ENCODE results near the gene MAD2L1BP. TPM values are rescaled to one million over a fixed set of nuclear protein-coding genes. Genes with fewer than 3 reads are reported as not detected.
A peak's percentile ranks its signal among the peaks of the same experiment; 100 is the strongest.

MAD2L1BP gene
- total and polyA plus RNA-seq, 4 donors, result 13.6 to 24.3 (median 16.4) TPM

GRCh38 chr6:43671801-43672690, 36.4 kb downstream of the MAD2L1BP start:
- Histone ChIP-seq H3K4me3 (ENCODE audit: low read length in 2 of 2) (no peak overlapping the region), H3K9me3 (ENCODE audit: control insufficient read depth, low read length) (no peaks in the 10 kb centered on the region), H3K27me3 (ENCODE audit: control insufficient read depth in 1 of 2, insufficient read depth in 2 of 2, low read length in 1 of 2) (no peaks in the 10 kb centered on the region), H3K4me1 (ENCODE audit: control insufficient read depth in 1 of 2, insufficient read depth in 2 of 2, low read length in 2 of 2) (no peaks in the 10 kb centered on the region), H3K36me3 (ENCODE audit: control insufficient read depth in 1 of 2, insufficient read depth in 2 of 2, low read length in 1 of 2) (peaks cover 0 to 2% of the 10 kb centered on the region in 2 donors), H3K27ac (ENCODE audit: low read depth in 1 of 2, low read length in 2 of 2) (no peak overlapping the region)
- DNase-seq (peak in 1 of 2 donors; percentile 73), ATAC-seq (ENCODE audit: low FRiP score) (peak; percentile 4)
- intact Hi-C loops (cut with DNase I), result no loop called here
- WGBS, 2 donors, result 88 to 91% methylated on average over 16 of the region's 16 CpGs

GRCh38 chr6:43673444-43674084, 37.9 kb downstream of the MAD2L1BP start:
- H3K9me3 ChIP-seq (ENCODE audit: control insufficient read depth, low read length), result no peaks in the 10 kb centered on the region
- H3K4me1 ChIP-seq (ENCODE audit: control insufficient read depth in 1 of 2, insufficient read depth in 2 of 2, low read length in 2 of 2), result no peaks in the 10 kb centered on the region
- intact Hi-C loops (cut with DNase I), result no loop called here
- H3K36me3 ChIP-seq (ENCODE audit: control insufficient read depth in 1 of 2, insufficient read depth in 2 of 2, low read length in 1 of 2), result peaks cover 0 to 6% of the 10 kb centered on the region in 2 donors
- H3K27ac ChIP-seq (ENCODE audit: low read depth in 1 of 2, low read length in 2 of 2), result no peak overlapping the region
- DNase-seq (peak in 1 of 2 donors; percentile 61), ATAC-seq (ENCODE audit: low FRiP score) (no peak)
- no peak overlapping the region for H3K4me3 ChIP-seq (ENCODE audit: low read length in 2 of 2)
- H3K27me3 ChIP-seq (ENCODE audit: control insufficient read depth in 1 of 2, insufficient read depth in 2 of 2, low read length in 1 of 2), result no peaks in the 10 kb centered on the region
- 54 to 62% methylated on average over 15 of the region's 15 CpGs for WGBS, 2 donors

- H3K27me3 ChIP-seq (ENCODE audit: control insufficient read depth in 1 of 2, insufficient read depth in 2 of 2, low read length in 1 of 2), result no peaks in the 10 kb centered on the region
- intact Hi-C loops (cut with DNase I), result no loop called here
- DNase-seq (no peak), ATAC-seq (ENCODE audit: low FRiP score) (no peak)
- no peaks in the 10 kb centered on the region for H3K9me3 ChIP-seq (ENCODE audit: control insufficient read depth, low read length)
- H3K4me3 ChIP-seq (ENCODE audit: low read length in 2 of 2), result no peak overlapping the region
- H3K4me1 ChIP-seq (ENCODE audit: control insufficient read depth in 1 of 2, insufficient read depth in 2 of 2, low read length in 2 of 2), result no peaks in the 10 kb centered on the region
- H3K27ac ChIP-seq (ENCODE audit: low read depth in 1 of 2, low read length in 2 of 2), result no peak overlapping the region
- peaks cover 0 to 6% of the 10 kb centered on the region in 2 donors for H3K36me3 ChIP-seq (ENCODE audit: control insufficient read depth in 1 of 2, insufficient read depth in 2 of 2, low read length in 1 of 2)
- 87 to 92% methylated on average over 2 of the region's 2 CpGs for WGBS, 2 donors
Measured at GRCh38 chr6:43674291-43674690, 38.7 kb downstream of the MAD2L1BP start.

GRCh38 chr6:43674921-43675320, 39.3 kb downstream of the MAD2L1BP start:
- H3K27ac ChIP-seq (ENCODE audit: low read depth in 1 of 2, low read length in 2 of 2), result no peak overlapping the region

GRCh38 chr6:43676962-43677606, 41.4 kb downstream of the MAD2L1BP start:
- 66 to 78% methylated on average over 7 of the region's 7 CpGs for WGBS, 2 donors
- H3K4me1 ChIP-seq (ENCODE audit: control insufficient read depth in 1 of 2, insufficient read depth in 2 of 2, low read length in 2 of 2), result no peaks in the 10 kb centered on the region
- H3K27me3 ChIP-seq (ENCODE audit: control insufficient read depth in 1 of 2, insufficient read depth in 2 of 2, low read length in 1 of 2), result no peaks in the 10 kb centered on the region
- H3K4me3 ChIP-seq (ENCODE audit: low read length in 2 of 2), result no peak overlapping the region
- DNase-seq (peak in 1 of 2 donors; percentile 26), ATAC-seq (ENCODE audit: low FRiP score) (no peak)
- intact Hi-C loops (cut with DNase I), result no loop called here
- H3K27ac ChIP-seq (ENCODE audit: low read depth in 1 of 2, low read length in 2 of 2), result no peak overlapping the region
- peaks cover 0 to 8% of the 10 kb centered on the region in 2 donors for H3K36me3 ChIP-seq (ENCODE audit: control insufficient read depth in 1 of 2, insufficient read depth in 2 of 2, low read length in 1 of 2)
- H3K9me3 ChIP-seq (ENCODE audit: control insufficient read depth, low read length), result no peaks in the 10 kb centered on the region

More at GRCh38 chr6:43674921-43675320, 39.3 kb downstream of the MAD2L1BP start:
- Histone ChIP-seq H3K4me3 (ENCODE audit: low read length in 2 of 2) (no peak overlapping the region), H3K9me3 (ENCODE audit: control insufficient read depth, low read length) (no peaks in the 10 kb centered on the region), H3K4me1 (ENCODE audit: control insufficient read depth in 1 of 2, insufficient read depth in 2 of 2, low read length in 2 of 2) (no peaks in the 10 kb centered on the region), H3K27me3 (ENCODE audit: control insufficient read depth in 1 of 2, insufficient read depth in 2 of 2, low read length in 1 of 2) (no peaks in the 10 kb centered on the region), H3K36me3 (ENCODE audit: control insufficient read depth in 1 of 2, insufficient read depth in 2 of 2, low read length in 1 of 2) (peaks cover 0 to 8% of the 10 kb centered on the region in 2 donors)
- DNase-seq, result peak in 1 of 2 donors; percentile 27
- intact Hi-C loops (cut with DNase I), result no loop called here
- no peak for ATAC-seq (ENCODE audit: low FRiP score)
- WGBS, 2 donors, result 94 to 95% methylated on average over 8 of the region's 8 CpGs

GRCh38 chr6:43677759-43678158, 42.1 kb downstream of the MAD2L1BP start:
- H3K27ac ChIP-seq (ENCODE audit: low read depth in 1 of 2, low read length in 2 of 2), result no peak overlapping the region

GRCh38 chr6:43678341-43678740, 42.7 kb downstream of the MAD2L1BP start:
- Histone ChIP-seq H3K27ac (ENCODE audit: low read depth in 1 of 2, low read length in 2 of 2) (no peak overlapping the region), H3K4me3 (ENCODE audit: low read length in 2 of 2) (no peak overlapping the region), H3K27me3 (ENCODE audit: control insufficient read depth in 1 of 2, insufficient read depth in 2 of 2, low read length in 1 of 2) (no peaks in the 10 kb centered on the region), H3K9me3 (ENCODE audit: control insufficient read depth, low read length) (no peaks in the 10 kb centered on the region), H3K4me1 (ENCODE audit: control insufficient read depth in 1 of 2, insufficient read depth in 2 of 2, low read length in 2 of 2) (no peaks in the 10 kb centered on the region), H3K36me3 (ENCODE audit: control insufficient read depth in 1 of 2, insufficient read depth in 2 of 2, low read length in 1 of 2) (peaks cover 0 to 8% of the 10 kb centered on the region in 2 donors)
- intact Hi-C loops (cut with DNase I), result no loop called here
- WGBS, 2 donors, result 90 to 91% methylated on average over 7 of the region's 7 CpGs
- DNase-seq, result peak in 1 of 2 donors; percentile 7
- ATAC-seq (ENCODE audit: low FRiP score), result no peak

More at GRCh38 chr6:43677759-43678158, 42.1 kb downstream of the MAD2L1BP start:
- DNase-seq (no peak), ATAC-seq (ENCODE audit: low FRiP score) (no peak)
- no peaks in the 10 kb centered on the region for H3K9me3 ChIP-seq (ENCODE audit: control insufficient read depth, low read length)
- 86 to 89% methylated on average over 7 of the region's 7 CpGs for WGBS, 2 donors
- H3K27me3 ChIP-seq (ENCODE audit: control insufficient read depth in 1 of 2, insufficient read depth in 2 of 2, low read length in 1 of 2), result no peaks in the 10 kb centered on the region
- H3K4me1 ChIP-seq (ENCODE audit: control insufficient read depth in 1 of 2, insufficient read depth in 2 of 2, low read length in 2 of 2), result no peaks in the 10 kb centered on the region
- H3K4me3 ChIP-seq (ENCODE audit: low read length in 2 of 2), result no peak overlapping the region
- H3K36me3 ChIP-seq (ENCODE audit: control insufficient read depth in 1 of 2, insufficient read depth in 2 of 2, low read length in 1 of 2), result peaks cover 0 to 8% of the 10 kb centered on the region in 2 donors
- intact Hi-C loops (cut with DNase I), result no loop called here

- intact Hi-C loops (cut with DNase I), result no loop called here
- ATAC-seq (ENCODE audit: low FRiP score) (no peak), DNase-seq (peak in 1 of 2 donors; percentile 2)
- no peaks in the 10 kb centered on the region for H3K4me1 ChIP-seq (ENCODE audit: control insufficient read depth in 1 of 2, insufficient read depth in 2 of 2, low read length in 2 of 2)
- H3K27me3 ChIP-seq (ENCODE audit: control insufficient read depth in 1 of 2, insufficient read depth in 2 of 2, low read length in 1 of 2), result no peaks in the 10 kb centered on the region
- H3K4me3 ChIP-seq (ENCODE audit: low read length in 2 of 2), result no peak overlapping the region
- H3K9me3 ChIP-seq (ENCODE audit: control insufficient read depth, low read length), result no peaks in the 10 kb centered on the region
- WGBS, 2 donors, result 80 to 81% methylated on average over 6 of the region's 6 CpGs
- no peak overlapping the region for H3K27ac ChIP-seq (ENCODE audit: low read depth in 1 of 2, low read length in 2 of 2)
- H3K36me3 ChIP-seq (ENCODE audit: control insufficient read depth in 1 of 2, insufficient read depth in 2 of 2, low read length in 1 of 2), result peaks cover 0 to 8% of the 10 kb centered on the region in 2 donors
Measured at GRCh38 chr6:43679057-43679456, 43.4 kb downstream of the MAD2L1BP start.

Data from aorta (tissue), 5 donors.